ENCODE measurements around the gene ADARB2.

ADARB2 gene

GRCh38 chr10:1608851-1609647 lies 128.3 kb downstream of the ADARB2 start:
- no peak for DNase-seq

- DNase-seq, result no peak
Observed at GRCh38 chr10:1608408-1608807, 128.9 kb downstream of the ADARB2 start.

- DNase-seq, result no peak
Observed at GRCh38 chr10:1607466-1607865, 129.9 kb downstream of the ADARB2 start.

GRCh38 chr10:1605999-1606940 lies 131.1 kb downstream of the ADARB2 start:
- peak; percentile 5 for DNase-seq

- DNase-seq, result no peak
Observed at GRCh38 chr10:1605121-1605520, 132.2 kb downstream of the ADARB2 start.

- no peak for DNase-seq
Observed at GRCh38 chr10:1604246-1604645, 133.1 kb downstream of the ADARB2 start.

- DNase-seq, result no peak
Observed at GRCh38 chr10:1603181-1603580, 134.1 kb downstream of the ADARB2 start.

GRCh38 chr10:1602037-1602484 lies 135.3 kb downstream of the ADARB2 start:
- no peak for DNase-seq

GRCh38 chr10:1601406-1601805 lies 135.9 kb downstream of the ADARB2 start:
- DNase-seq, result no peak

GRCh38 chr10:1600861-1601260 lies 136.5 kb downstream of the ADARB2 start:
- no peak for DNase-seq

GRCh38 chr10:1598393-1599153 lies 138.8 kb downstream of the ADARB2 start:
- DNase-seq, result no peak

- DNase-seq, result no peak
Observed at GRCh38 chr10:1597370-1598146, 139.8 kb downstream of the ADARB2 start.

- DNase-seq, result no peak
Observed at GRCh38 chr10:1596482-1597099, 140.7 kb downstream of the ADARB2 start.

GRCh38 chr10:1595726-1596125 lies 141.6 kb downstream of the ADARB2 start:
- DNase-seq, result no peak

- no peak for DNase-seq
Observed at GRCh38 chr10:1595242-1595600, 142.1 kb downstream of the ADARB2 start.

- DNase-seq, result no peak
Observed at GRCh38 chr10:1594372-1595241, 142.7 kb downstream of the ADARB2 start.

GRCh38 chr10:1591742-1592141 lies 145.6 kb downstream of the ADARB2 start:
- no peak for DNase-seq

- DNase-seq, result no peak
Observed at GRCh38 chr10:1591045-1591444, 146.3 kb downstream of the ADARB2 start.

GRCh38 chr10:1589257-1589656 lies 148.1 kb downstream of the ADARB2 start:
- no peak for DNase-seq

GRCh38 chr10:1582739-1583138 lies 154.6 kb downstream of the ADARB2 start:
- no peak for DNase-seq

GRCh38 chr10:1581189-1581588 lies 156.1 kb downstream of the ADARB2 start:
- no peak for DNase-seq

Data from NCI-H2029 treated with DMSO at 0.1 percent for 48 hours (cell line).